MM.1S (cell line): ENCODE measurements around the gene ADARB2.

Experiments used
- DNase-seq: peaks from one replicate; pipeline ENCODE4 v3.0.0-alpha.2; 2015
- H2AFZ ChIP-seq: fragments of 300-600 bp; sonication (generic); 2 replicates; pipeline ENCODE4 v1.6.0; 2016; ENCODE audit warnings: antibody characterized with exemption, low read length
- H3F3A ChIP-seq: fragments of 300-600 bp; sonication (generic); 2 replicates; pipeline ENCODE4 v1.6.1; 2016; ENCODE audit warnings: mild to moderate bottlenecking, antibody characterized with exemption, low read length, moderate library complexity, mixed read lengths; ENCODE audit not compliant: insufficient read depth
- H3K27ac ChIP-seq: fragments of 300-600 bp; sonication (generic); 2 replicates; pipeline ENCODE4 v1.5.1; 2016; ENCODE audit warnings: mild to moderate bottlenecking, low read length
- H3K27me3 ChIP-seq: fragments of 300-600 bp; sonication (generic); replicated peaks from 2 replicates; pipeline ENCODE4 v1.6.0; 2016; ENCODE audit warnings: low read length; ENCODE audit not compliant: insufficient read depth
- H3K36me3 ChIP-seq: fragments of 300-600 bp; sonication (generic); replicated peaks from 2 replicates; pipeline ENCODE4 v1.6.1; 2016; ENCODE audit warnings: mild to moderate bottlenecking, low read length, mixed read lengths; ENCODE audit not compliant: insufficient read depth
- H3K4me1 ChIP-seq: fragments of 300-600 bp; sonication (generic); 2 replicates; pipeline ENCODE4 v1.6.1; 2016; ENCODE audit warnings: low read length, mixed read lengths
- H3K4me2 ChIP-seq: fragments of 300-600 bp; sonication (generic); 2 replicates; pipeline ENCODE4 v1.6.0; 2016; ENCODE audit warnings: low read depth, low read length
- H3K4me3 ChIP-seq: fragments of 300-600 bp; sonication (generic); 2 replicates; pipeline ENCODE4 v1.5.1; 2016; ENCODE audit warnings: low read length, mixed read lengths
- H3K79me2 ChIP-seq: fragments of 300-600 bp; sonication (generic); 2 replicates; pipeline ENCODE4 v1.6.1; 2016; ENCODE audit warnings: mixed run types, low read length, mixed read lengths
- H3K9ac ChIP-seq: fragments of 300-600 bp; sonication (generic); 2 replicates; pipeline ENCODE4 v1.6.1; 2016; ENCODE audit warnings: low read length, mixed read lengths
- H3K9me2 ChIP-seq: fragments of 300-600 bp; sonication (generic); replicated peaks from 2 replicates; pipeline ENCODE4 v1.6.1; 2016; ENCODE audit warnings: mild to moderate bottlenecking, low read length, mixed read lengths; ENCODE audit not compliant: insufficient read depth
- H3K9me3 ChIP-seq: fragments of 300-600 bp; sonication (generic); replicated peaks from 2 replicates; pipeline ENCODE4 v1.6.1; 2016; ENCODE audit warnings: mild to moderate bottlenecking, low read length, mixed read lengths; ENCODE audit not compliant: insufficient read depth
- H4K20me1 ChIP-seq: fragments of 300-600 bp; sonication (generic); 2 replicates; pipeline ENCODE4 v1.6.1; 2016; ENCODE audit warnings: mild to moderate bottlenecking, low read length, moderate library complexity, mixed read lengths; ENCODE audit not compliant: insufficient read depth
- EZH2 ChIP-seq: fragments of 300-600 bp; sonication (generic); optimal IDR thresholded peaks from 2 replicates; pipeline ENCODE3; 2017; ENCODE audit warnings: low read depth, mild to moderate bottlenecking, antibody characterized with exemption, low read length, mixed read lengths
- EZH2phosphoT487 ChIP-seq: fragments of 300-600 bp; sonication (generic); IDR thresholded peaks from 2 replicates; pipeline ENCODE4 v1.6.1; 2018; ENCODE audit warnings: antibody characterized with exemption, low read length
- TF ChIP-seq, protein P1 (sequence below): fragments of 300-600 bp; sonication (generic); IDR thresholded peaks from 2 replicates; pipeline ENCODE4 v1.5.1; 2016; ENCODE audit warnings: antibody characterized with exemption, low read length, mixed read lengths

Gene ADARB2

DNA sequence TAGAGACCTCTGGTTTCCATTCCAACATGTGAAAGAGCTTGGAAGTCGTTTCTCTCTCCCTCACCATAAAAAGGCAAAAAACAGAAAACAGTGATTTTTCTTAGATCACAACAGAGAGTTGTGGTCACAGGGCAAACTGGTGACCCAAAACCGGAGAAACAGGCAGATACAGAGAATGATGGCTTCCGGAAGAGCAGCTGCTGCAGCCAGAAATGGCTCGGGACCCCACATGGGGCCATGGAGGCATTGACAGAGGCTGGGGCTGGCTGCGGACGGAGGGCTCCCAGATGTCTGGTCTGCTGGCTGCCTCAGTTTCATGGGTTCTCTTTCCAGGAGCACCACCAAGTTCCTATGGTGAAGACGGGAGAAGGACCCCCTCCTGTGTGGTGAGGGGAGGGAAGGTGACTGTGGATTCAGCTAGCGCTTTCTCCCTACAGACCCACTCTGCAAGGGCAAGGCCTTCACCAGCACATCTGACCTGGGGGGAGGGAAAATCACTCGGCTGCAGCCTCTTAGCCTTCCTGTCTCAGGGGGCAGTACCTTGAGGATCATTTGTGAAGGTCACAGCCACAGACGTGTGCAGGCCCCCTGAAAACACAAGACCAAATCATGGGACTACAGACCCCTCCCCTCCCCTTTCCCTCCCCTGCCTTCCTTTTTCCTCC, 599.7 kb downstream of the ADARB2 start:
- Histone ChIP-seq H2AFZ (no peak overlapping the region), H3K79me2 (no peaks in the 10 kb centered on the region), H3K9me2 (no peaks in the 10 kb centered on the region), H3K9ac (no peak overlapping the region), H3F3A (no peaks in the 10 kb centered on the region), H3K4me2 (no peak overlapping the region), H3K27ac (no peak overlapping the region), H3K36me3 (no peaks in the 10 kb centered on the region), H3K4me3 (no peak overlapping the region), H3K27me3 (no peaks in the 10 kb centered on the region), H4K20me1 (no peaks in the 10 kb centered on the region), H3K9me3 (no peaks in the 10 kb centered on the region), H3K4me1 (no peaks in the 10 kb centered on the region)
- DNase-seq, result no peak
- TF ChIP-seq EZH2phosphoT487 (no peak), EZH2 (no peak)
- TF ChIP-seq, protein P1, sequence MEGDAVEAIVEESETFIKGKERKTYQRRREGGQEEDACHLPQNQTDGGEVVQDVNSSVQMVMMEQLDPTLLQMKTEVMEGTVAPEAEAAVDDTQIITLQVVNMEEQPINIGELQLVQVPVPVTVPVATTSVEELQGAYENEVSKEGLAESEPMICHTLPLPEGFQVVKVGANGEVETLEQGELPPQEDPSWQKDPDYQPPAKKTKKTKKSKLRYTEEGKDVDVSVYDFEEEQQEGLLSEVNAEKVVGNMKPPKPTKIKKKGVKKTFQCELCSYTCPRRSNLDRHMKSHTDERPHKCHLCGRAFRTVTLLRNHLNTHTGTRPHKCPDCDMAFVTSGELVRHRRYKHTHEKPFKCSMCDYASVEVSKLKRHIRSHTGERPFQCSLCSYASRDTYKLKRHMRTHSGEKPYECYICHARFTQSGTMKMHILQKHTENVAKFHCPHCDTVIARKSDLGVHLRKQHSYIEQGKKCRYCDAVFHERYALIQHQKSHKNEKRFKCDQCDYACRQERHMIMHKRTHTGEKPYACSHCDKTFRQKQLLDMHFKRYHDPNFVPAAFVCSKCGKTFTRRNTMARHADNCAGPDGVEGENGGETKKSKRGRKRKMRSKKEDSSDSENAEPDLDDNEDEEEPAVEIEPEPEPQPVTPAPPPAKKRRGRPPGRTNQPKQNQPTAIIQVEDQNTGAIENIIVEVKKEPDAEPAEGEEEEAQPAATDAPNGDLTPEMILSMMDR, result no peak

DNA sequence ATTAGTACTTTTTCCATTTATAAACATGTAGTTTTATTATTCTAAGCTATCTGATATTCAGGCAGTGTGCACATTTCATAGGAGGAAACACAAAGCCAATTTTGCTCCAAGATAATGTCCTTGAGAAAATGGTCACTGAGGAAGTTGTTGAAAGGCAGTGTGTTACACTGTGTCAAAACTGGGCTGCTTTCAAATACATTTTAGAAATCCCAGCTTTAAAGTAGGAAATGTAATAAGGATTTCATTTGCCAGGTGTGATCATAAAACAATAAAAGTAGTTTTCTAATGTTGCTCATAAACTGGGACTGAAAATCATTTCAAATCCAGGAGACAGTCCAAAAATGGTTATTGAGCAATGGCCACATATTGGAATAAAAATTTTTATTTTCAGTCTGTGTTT, 601.1 kb downstream of the ADARB2 start:
- no peak overlapping the region for H3K4me3 ChIP-seq
- H3K4me2 ChIP-seq, result no peak overlapping the region
- no peaks in the 10 kb centered on the region for H3K36me3 ChIP-seq
- no peak overlapping the region for H3K27ac ChIP-seq
- H3K4me1 ChIP-seq, result no peaks in the 10 kb centered on the region
- no peaks in the 10 kb centered on the region for H3K9me3 ChIP-seq
- H3F3A ChIP-seq, result no peaks in the 10 kb centered on the region
- no peak for TF ChIP-seq EZH2
- TF ChIP-seq, protein P1, result no peak
- no peak for TF ChIP-seq EZH2phosphoT487
- no peaks in the 10 kb centered on the region for H3K79me2 ChIP-seq
- no peak for DNase-seq
- H3K27me3 ChIP-seq, result no peaks in the 10 kb centered on the region
- no peaks in the 10 kb centered on the region for H4K20me1 ChIP-seq
- H3K9ac ChIP-seq, result no peak overlapping the region
- no peak overlapping the region for H2AFZ ChIP-seq
- H3K9me2 ChIP-seq, result no peaks in the 10 kb centered on the region

DNA sequence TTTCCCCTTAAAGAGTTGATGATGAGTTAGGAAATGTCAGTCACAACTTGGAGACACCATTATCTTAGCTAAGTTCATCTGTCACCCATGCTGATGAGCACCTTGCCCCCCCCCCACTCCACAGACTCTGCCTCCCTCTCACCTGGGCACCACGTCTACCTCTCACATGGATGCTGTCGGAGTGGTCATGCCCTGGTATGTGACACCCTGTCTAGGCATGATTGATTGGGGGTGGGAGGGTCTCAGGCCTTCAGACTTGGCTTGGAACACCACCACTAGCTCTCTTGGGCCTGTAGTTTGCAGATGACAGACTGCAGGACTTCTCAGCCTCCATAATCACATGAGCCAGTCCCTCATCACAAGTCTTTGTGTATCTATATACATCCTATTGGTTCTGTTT, 603.2 kb downstream of the ADARB2 start:
- H3K9me2 ChIP-seq, result no peaks in the 10 kb centered on the region
- H3K27ac ChIP-seq, result no peak overlapping the region
- no peak overlapping the region for H3K4me2 ChIP-seq
- no peaks in the 10 kb centered on the region for H3K27me3 ChIP-seq
- no peaks in the 10 kb centered on the region; the same call in none of the 2 replicates for H3K36me3 ChIP-seq
- no peak overlapping the region for H3K4me3 ChIP-seq
- no peaks in the 10 kb centered on the region for H3K79me2 ChIP-seq
- no peaks in the 10 kb centered on the region for H3K4me1 ChIP-seq
- H3K9me3 ChIP-seq, result no peaks in the 10 kb centered on the region
- DNase-seq, result no peak
- TF ChIP-seq EZH2 (no peak), EZH2phosphoT487 (no peak)
- TF ChIP-seq, protein P1, result no peak
- H4K20me1 ChIP-seq, result no peaks in the 10 kb centered on the region
- no peak overlapping the region for H3K9ac ChIP-seq
- H3F3A ChIP-seq, result no peaks in the 10 kb centered on the region
- no peak overlapping the region for H2AFZ ChIP-seq
